K562 (cell line): ENCODE measurements around the gene HOXC10. TPM values are rescaled to one million over a fixed set of nuclear protein-coding genes. Genes with fewer than 3 reads are reported as not detected.

ENCODE experiments used
- CEBPG ChIP-seq, 3 experiments: fragments of 200-800 bp in 1 of 3; sonication (Bioruptor generic) in 1 of 3; sonication (generic) in 1 of 3; formaldehyde crosslinking in 1 of 3; IDR thresholded peaks in 2 of 3; conservative IDR thresholded peaks in 1 of 3; 2 replicates each; pipeline versions ENCODE4 v1.6.1 to v1.8.0; 2016 to 2022; ENCODE audit warnings: missing compliant biosample characterization in 2 of 3, missing genetic modification characterization in 2 of 3, mild to moderate bottlenecking in 1 of 3, missing genetic modification reagents in 1 of 3
- EHMT2 ChIP-seq: fragments of 450-650 bp; IDR thresholded peaks from 2 replicates; pipeline ENCODE4 v1.6.1; 2018; ENCODE audit warnings: antibody characterized with exemption
- ETS2 ChIP-seq: IDR thresholded peaks from 2 replicates; pipeline ENCODE4 v1.6.1; 2016; ENCODE audit warnings: borderline replicate concordance, missing genetic modification characterization, mild to moderate bottlenecking, moderate library complexity, missing compliant biosample characterization; ENCODE audit not compliant: poor library complexity, severe bottlenecking
- HIVEP1 ChIP-seq: fragments of 250-450 bp; sonication (Bioruptor Pico); IDR thresholded peaks from 2 replicates; pipeline ENCODE4 v1.4.0; 2020; ENCODE audit warnings: mild to moderate bottlenecking
- IRF2 ChIP-seq: sonication (generic); formaldehyde crosslinking; IDR thresholded peaks from 2 replicates; pipeline ENCODE4 v1.8.1; 2022; ENCODE audit warnings: mild to moderate bottlenecking, missing genetic modification reagents
- MAFF ChIP-seq: IDR thresholded peaks from 2 replicates; pipeline ENCODE4 v1.6.1; 2012; ENCODE audit warnings: low read length, improper control_type of control experiment
- TEAD4 ChIP-seq, 2 experiments: sonication (generic) in 1 of 2; formaldehyde crosslinking in 1 of 2; IDR thresholded peaks; 2 replicates each; pipeline versions ENCODE4 v1.6.1 to v1.8.0; 2012 to 2022; ENCODE audit warnings: borderline replicate concordance in 1 of 2, inconsistent platforms in 1 of 2, low read length in 1 of 2, mild to moderate bottlenecking in 1 of 2, missing genetic modification reagents in 1 of 2
- ZNF165 ChIP-seq: fragments of 250-450 bp; sonication (Bioruptor Pico); IDR thresholded peaks from 2 replicates; pipeline ENCODE4 v1.4.0; 2020; ENCODE audit warnings: borderline replicate concordance
- ZNF407 ChIP-seq: fragments of 450-650 bp; IDR thresholded peaks from 2 replicates; pipeline ENCODE4 v1.6.1; 2016; ENCODE audit warnings: low read depth
- ZNF778 ChIP-seq: fragments of 450-650 bp; formaldehyde crosslinking; IDR thresholded peaks from 2 replicates; pipeline ENCODE4 v1.4.0; 2020; ENCODE audit warnings: mild to moderate bottlenecking, moderate library complexity
- polyA plus RNA-seq, 8 experiments: library from polyadenylated mRNA; depleted of rRNA in 4 of 8; stranded (reverse) in 5 of 8; unstranded in 3 of 8; fragments of >200 nt; fragmentation: Nextera tagmentation in 2 of 8; fragmentation: Illumina TruSeq in 1 of 8; extraction: Ambion mirVana in 2 of 8; extraction: Trizol in 1 of 8; gene quantifications; 2 replicates each; pipeline versions ENCODE4 v1.2.1 to v1.2.3, GENCODE V29; 2011 to 2014; ENCODE audit warnings: inconsistent platforms in 1 of 8, missing spikeins in 1 of 8
- total RNA-seq, 7 experiments: library from RNA; depleted of rRNA in 6 of 7; stranded (reverse); fragments of >200 nt in 6 of 7; fragmentation: Illumina TruSeq in 2 of 7; extraction: Trizol in 2 of 7; gene quantifications; 2 replicates each; pipeline versions ENCODE4 v1.2.1 to v1.2.3, GENCODE V29; 2011 to 2021; ENCODE audit warnings: low replicate concordance in 1 of 7
- TF ChIP-seq, protein P1 (sequence below): fragments of 450-650 bp; formaldehyde crosslinking; IDR thresholded peaks from 2 replicates; pipeline ENCODE4 v1.4.0; 2020; ENCODE audit warnings: mild to moderate bottlenecking, moderate library complexity
- TF ChIP-seq, protein P2 (sequence below), 2 experiments: fragments of 250-450 bp in 1 of 2; fragments of 450-650 bp in 1 of 2; sonication (Bioruptor Pico) in 1 of 2; IDR thresholded peaks; 2 replicates each; pipeline versions ENCODE4 v1.6.1 to v1.8.0; 2016 to 2021; ENCODE audit warnings: mild to moderate bottlenecking in 2 of 2, moderate library complexity in 2 of 2, missing compliant biosample characterization in 1 of 2, missing genetic modification characterization in 1 of 2
- TF ChIP-seq, protein P3 (sequence below): fragments of 250-450 bp; sonication (Bioruptor Pico); IDR thresholded peaks from 2 replicates; pipeline ENCODE4 v1.4.0; 2020; ENCODE audit warnings: mild to moderate bottlenecking, moderate library complexity

Gene HOXC10
- total and polyA plus RNA-seq, 9 of the 15 experiments (the other 6 are each of a cell fraction or from before 2014, with no cell fraction given): 0.13 to 0.77 (median 0.35) TPM; not detected in 2

GRCh38 chr12:53944907-53945847, 39.8 kb upstream of the HOXC10 start (continued):
- TF ChIP-seq, protein P1, sequence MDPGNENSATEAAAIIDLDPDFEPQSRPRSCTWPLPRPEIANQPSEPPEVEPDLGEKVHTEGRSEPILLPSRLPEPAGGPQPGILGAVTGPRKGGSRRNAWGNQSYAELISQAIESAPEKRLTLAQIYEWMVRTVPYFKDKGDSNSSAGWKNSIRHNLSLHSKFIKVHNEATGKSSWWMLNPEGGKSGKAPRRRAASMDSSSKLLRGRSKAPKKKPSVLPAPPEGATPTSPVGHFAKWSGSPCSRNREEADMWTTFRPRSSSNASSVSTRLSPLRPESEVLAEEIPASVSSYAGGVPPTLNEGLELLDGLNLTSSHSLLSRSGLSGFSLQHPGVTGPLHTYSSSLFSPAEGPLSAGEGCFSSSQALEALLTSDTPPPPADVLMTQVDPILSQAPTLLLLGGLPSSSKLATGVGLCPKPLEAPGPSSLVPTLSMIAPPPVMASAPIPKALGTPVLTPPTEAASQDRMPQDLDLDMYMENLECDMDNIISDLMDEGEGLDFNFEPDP: no peak
- TF ChIP-seq TEAD4 (IDR thresholded peaks at IDR 0.05; ENCODE audit: low read length) (0 out of 2 replicates have a peak, but pooled peaks have one; percentile 32), TEAD4 (CRISPR knock-in tag; IDR thresholded peaks at IDR 0.05; ENCODE audit: borderline replicate concordance) (no peak), ZNF778 (CRISPR knock-in tag) (no peak), ZNF165 (CRISPR knock-in tag) (no peak), MAFF (no peak), CEBPG (CRISPR knock-in tag; IDR thresholded peaks at IDR 0.05) (no peak), CEBPG (tag; conservative IDR thresholded peaks at IDR 0.05 in 1 of 2, IDR thresholded peaks at IDR 0.05 in 1 of 2) (no peak), ZNF407 (no peak), IRF2 (CRISPR knock-in tag) (no peak), HIVEP1 (CRISPR knock-in tag) (no peak), EHMT2 (no peak), ETS2 (tag) (no peak)
- TF ChIP-seq, protein P2, sequence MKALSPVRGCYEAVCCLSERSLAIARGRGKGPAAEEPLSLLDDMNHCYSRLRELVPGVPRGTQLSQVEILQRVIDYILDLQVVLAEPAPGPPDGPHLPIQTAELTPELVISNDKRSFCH (CRISPR knock-in tag; IDR thresholded peaks at IDR 0.05): no peak
- TF ChIP-seq, protein P2 (tag; IDR thresholded peaks at IDR 0.05): no peak
- TF ChIP-seq, protein P3, sequence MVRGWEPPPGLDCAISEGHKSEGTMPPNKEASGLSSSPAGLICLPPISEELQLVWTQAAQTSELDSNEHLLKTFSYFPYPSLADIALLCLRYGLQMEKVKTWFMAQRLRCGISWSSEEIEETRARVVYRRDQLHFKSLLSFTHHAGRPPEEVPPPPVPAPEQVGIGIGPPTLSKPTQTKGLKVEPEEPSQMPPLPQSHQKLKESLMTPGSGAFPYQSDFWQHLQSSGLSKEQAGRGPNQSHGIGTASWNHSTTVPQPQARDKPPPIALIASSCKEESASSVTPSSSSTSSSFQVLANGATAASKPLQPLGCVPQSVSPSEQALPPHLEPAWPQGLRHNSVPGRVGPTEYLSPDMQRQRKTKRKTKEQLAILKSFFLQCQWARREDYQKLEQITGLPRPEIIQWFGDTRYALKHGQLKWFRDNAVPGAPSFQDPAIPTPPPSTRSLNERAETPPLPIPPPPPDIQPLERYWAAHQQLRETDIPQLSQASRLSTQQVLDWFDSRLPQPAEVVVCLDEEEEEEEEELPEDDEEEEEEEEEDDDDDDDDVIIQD (CRISPR knock-in tag): no peak
